Endometrium (tissue), 2 donors: ENCODE measurements around the gene USP8.
"Not testable (repeated sequence)": the region's sequence is repeated elsewhere in the genome, so short reads cannot be mapped to it uniquely, and the experiment has no call there.

ENCODE experiments used
- FAIRE-seq: peaks from 2 replicates; lab custom pipeline; 2012; peaks lifted over from hg19 to GRCh38; lab: Jason Lieb, UNC
- donor health status: control.
- donor health status: control.

The USP8 gene

DNA sequence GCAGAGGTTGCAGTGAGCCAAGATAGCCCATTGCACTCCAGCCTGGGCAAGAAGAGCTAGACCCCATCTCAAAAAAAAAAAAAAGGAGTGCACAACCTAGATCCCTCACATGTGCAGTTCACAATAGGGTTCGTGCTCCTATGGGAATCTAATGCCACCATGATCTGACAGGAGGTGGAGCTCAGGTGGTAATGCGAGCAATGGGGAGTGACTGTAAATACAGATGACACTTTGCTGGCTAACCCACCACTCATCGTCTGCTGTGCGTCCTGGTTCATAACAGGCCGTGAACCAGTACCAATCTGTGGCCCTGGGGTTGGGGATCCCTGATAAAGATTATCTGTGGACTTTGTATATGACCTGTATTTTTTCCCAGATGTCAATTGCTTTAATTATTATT, 16.7 kb downstream of the USP8 start:
- no peak for FAIRE-seq

- no peak for FAIRE-seq
Measured at GRCh38 chr15:50452927-50453326, 28.7 kb downstream of the USP8 start.

DNA sequence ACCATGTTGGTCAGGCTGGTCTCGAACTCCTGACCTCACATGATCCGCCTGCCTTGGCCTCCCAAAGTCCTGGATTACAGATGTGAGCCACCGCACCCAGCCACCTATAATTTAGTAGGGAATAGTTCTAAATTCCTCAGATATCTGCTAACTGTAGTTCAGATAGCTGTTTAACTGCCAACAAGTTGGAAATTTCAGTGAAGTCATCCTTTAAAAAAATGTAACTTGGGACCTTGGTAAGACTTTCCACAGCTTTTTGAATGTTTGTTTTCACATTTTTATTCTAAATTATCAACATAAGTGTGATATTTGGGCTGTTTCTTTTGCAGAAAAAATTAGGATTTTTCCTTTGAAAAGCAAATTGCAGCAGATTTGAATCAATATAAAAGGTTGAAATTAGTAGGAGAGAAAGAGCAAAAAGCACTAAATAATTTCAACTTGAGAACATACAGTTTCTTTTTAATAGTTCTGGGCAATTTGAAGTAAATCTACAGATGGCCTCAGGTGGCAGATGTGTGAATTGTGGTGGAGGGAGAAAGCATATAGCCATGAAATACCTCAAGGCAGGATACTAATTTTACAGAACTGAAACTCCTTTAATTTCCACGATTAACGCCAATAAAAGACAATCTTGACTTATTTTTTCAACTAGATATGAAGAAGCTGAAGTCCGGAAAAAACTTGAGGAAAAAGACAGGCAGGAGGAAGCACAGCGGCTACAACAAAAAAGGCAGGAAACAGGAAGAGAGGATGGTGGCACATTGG, 34.3 kb downstream of the USP8 start:
- FAIRE-seq: no peak

- peak; percentile 92 for FAIRE-seq
Measured at GRCh38 chr15:50463423-50464358, 39.5 kb downstream of the USP8 start.

GRCh38 chr15:50471072-50471471, 46.9 kb downstream of the USP8 start:
- FAIRE-seq: no peak

- FAIRE-seq: no peak
Measured at GRCh38 chr15:50476143-50476542, 51.9 kb downstream of the USP8 start.

GRCh38 chr15:50484781-50485180, 60.6 kb downstream of the USP8 start:
- FAIRE-seq: no peak

DNA sequence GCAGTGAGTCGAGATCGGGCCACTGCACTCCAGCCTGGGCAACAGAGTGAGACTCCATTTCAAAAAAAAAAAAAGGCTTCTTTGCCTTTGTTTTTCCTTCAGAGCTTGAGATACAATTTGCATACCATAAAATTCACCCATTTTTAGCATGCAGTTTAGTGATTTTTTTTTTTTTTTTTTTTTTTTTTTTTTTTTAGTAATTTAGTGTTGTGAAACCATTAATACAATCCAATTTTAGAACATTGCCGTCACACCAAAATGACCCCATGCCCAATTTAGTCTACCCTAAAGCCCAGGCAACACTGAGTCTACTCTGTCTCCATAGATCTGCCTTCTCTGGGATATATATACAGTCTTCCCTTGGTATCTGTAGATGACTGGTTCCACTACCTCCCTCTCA, 61.2 kb downstream of the USP8 start:
- FAIRE-seq: no peak

DNA sequence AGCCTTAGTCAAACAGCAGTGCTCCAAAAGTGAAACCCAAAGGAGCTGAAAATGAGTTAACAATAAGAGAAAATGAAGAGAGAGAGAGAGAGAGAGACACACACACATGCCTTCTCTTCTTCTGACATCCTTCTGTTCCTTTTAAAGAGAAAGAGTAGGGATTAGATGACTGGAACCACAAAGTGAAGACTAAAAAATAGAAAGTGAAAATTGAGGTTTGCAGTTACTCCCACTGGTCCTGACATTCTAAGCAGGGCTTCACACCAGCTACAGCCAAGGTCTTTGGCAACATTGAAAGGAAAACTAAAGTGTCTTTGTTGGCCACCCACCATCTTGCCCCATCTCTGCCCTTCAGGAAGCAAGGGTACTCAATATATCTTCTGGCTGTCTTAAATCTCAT, 63.1 kb downstream of the USP8 start:
- FAIRE-seq: no peak

DNA sequence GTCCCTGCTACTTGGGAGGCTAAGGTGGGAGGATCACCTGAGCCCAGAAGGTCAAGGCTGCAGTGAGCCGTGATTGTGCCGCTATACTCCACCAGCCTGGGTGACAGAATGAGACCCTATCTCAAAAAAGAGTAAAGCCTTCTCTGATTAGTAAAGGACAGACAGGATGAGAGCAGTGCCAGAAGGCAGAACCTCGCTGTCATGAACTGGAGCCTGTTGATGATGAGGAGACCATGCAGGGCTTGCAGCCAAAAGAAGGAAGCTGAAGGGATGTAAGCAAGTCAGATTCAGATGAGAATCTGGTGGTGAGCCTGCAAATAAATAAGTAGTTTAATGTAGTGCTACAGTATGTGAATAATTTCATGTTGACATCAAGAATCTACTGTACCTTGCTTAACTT, 69.4 kb downstream of the USP8 start:
- FAIRE-seq: no peak

DNA sequence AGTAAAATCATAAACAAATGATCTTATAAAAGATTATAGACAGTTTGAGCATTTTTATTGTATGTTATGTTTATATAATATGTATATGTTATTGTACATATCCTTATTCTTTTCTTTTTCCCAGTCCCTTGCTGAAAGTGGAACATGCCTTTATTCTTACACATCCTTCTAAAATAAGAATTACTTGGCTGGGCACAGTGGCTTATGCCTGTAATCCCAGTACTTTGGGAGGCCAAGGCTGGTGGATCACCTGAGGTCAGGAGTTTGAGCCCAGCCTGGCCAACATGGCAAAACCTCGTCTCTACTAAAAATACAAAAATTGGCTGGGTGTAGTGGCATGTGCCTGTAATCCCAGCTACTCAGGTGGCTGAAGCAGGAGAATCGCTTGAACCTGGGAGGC, 70.3 kb downstream of the USP8 start:
- FAIRE-seq: not testable (repeated sequence)

DNA sequence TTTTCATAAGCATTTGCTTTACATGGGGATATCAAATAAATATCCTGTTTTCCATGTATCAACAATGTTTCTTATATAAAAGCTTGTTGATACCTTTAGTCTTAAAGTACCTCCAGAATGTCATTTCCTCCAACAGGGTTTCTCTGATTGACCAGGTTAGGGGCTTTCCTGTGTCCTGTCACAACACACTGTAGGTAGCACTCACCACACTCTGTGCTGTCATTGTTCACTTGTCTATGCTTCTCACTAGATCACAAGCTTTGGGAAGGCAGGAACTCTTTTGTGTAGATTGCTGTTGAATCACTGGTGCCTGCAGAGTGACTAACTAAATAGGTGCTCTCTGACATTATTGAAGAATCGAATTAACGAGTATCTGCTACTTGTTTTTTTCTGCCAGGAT, 72.5 kb downstream of the USP8 start:
- no peak for FAIRE-seq

DNA sequence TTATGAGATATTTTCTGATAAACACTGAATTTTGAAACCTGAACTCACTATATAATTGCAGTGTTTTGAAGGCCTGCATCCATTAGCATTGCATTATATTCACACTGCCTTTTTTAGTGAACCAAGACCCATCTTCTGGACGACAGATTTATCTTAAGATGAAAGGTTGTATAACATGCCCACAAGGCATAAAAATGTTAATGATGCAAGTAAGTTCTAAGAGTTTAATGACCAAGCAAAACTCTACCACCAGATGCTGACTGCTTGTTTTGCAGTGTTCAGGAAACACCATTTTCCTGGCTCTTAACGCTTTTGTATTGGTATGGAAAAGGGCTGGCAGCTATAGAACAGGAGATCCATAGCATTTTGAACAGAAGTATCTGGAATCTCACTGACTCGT, 76.1 kb downstream of the USP8 start:
- FAIRE-seq: no peak

DNA sequence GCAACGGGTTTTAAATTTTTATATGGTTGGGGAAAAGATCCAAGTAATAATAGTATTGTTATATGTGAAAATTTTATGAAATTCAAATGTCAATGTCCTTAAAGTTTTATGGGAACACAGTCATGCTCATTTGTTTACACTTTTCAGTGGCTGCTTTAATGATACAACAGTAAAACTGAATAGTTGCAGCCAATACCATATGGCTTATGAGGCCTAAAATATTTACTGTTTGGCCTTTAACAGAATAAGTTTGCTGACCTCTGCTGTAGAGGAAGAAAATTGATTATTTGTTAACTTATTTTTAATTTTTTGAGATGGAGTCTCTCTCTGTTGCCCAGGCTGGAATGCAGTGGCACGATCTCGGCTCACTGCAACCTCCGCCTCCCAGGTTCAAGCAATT, 77.6 kb downstream of the USP8 start:
- FAIRE-seq: no peak

GRCh38 chr15:50503144-50503543, 78.9 kb downstream of the USP8 start:
- FAIRE-seq: no peak

GRCh38 chr15:50505656-50506055, 81.5 kb downstream of the USP8 start:
- FAIRE-seq: not testable (repeated sequence)

DNA sequence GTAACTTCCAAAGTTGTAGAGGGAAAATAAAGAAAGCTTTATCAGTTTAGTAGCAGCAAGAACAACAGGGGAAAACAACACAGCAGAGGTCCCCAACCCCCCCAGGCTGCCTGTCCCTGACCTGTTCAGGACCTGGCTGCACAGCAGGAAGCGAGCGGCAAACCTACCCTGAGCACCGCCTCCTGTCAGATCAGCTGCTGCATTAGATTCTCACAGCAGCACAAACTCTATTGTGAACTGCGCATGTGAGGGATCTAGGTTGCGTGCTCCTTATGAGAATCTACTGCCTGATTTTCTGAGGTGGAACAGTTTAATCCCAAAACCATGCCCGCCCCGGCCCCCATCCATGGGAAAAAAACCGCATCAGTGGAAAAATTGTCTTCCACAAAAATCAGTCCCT, 81.9 kb downstream of the USP8 start:
- no peak for FAIRE-seq

GRCh38 chr15:50513001-50513400, 88.8 kb downstream of the USP8 start:
- no peak for FAIRE-seq

GRCh38 chr15:50519740-50520425, 95.7 kb downstream of the USP8 start:
- FAIRE-seq: no peak

DNA sequence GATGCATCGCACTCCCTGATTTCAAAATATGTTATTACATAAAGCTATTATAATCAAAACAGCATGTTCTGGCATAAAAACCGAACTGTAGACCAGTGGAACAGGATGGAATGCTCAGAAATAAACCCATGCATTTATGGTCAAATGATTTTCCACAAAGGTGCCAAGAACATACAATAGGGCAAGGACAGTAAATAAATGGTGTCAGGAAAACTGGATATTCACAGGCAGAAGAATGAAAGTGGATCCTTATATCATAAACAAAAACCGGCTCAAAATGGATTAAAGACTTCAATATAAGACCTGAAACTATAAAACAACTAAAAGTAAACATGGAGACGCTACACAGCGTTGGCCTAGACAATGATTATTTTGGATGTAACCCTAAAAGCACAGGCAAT, 99.6 kb downstream of the USP8 start:
- FAIRE-seq: peak; percentile 15

DNA sequence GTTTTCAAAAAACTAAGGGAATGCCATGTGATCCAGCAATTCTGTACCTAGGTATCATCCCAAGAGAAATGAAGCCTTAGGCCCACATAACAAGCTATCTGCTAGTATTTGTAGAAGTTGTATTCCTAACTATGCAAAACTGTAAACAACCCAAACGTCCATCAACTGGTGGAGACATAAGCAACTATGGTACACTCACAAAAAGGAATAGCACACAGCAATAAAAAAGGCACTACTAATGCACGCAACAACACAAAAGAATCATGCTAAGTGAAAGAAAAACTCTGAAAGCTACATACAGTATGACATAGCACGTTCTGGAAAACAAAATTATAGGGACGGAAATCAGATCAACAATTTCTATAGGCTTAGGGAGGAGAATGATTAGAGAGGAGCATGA, 107.0 kb downstream of the USP8 start:
- no peak for FAIRE-seq

GRCh38 chr15:50531766-50532165, 107.6 kb downstream of the USP8 start:
- FAIRE-seq: peak; percentile 43

DNA sequence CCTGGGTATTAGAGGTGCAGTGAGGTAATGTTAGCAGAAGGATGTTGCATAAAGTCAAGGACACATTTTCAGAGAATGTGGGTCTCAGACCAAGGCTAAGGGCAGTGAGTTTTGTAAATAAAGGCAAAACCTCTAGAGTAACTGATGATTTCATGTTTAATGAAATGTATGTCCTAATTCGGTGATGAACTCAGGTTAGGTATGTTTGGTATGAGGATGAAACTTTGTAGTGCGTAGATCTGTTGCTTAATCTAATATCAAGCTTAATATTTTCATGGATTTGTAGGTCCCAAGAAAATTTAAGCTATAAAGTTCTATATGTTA, 118.6 kb downstream of the USP8 start:
- FAIRE-seq: no peak
